Upper lobe of right lung (tissue), 1 donor: Measurements from ENCODE around the gene DLG2. TPM values are rescaled to one million over a fixed set of nuclear protein-coding genes. Genes with fewer than 3 reads are reported as not detected.

ENCODE experiments used
- ATAC-seq: fragments of 200-7000 bp; cut with Tn5 transposase; one replicate; pipeline ENCODE4 v1.9.1; 2020; ENCODE audit warnings: mild to moderate bottlenecking, moderate library complexity
- DNase-seq: peaks from one replicate; pipeline ENCODE4 v3.0.0-alpha.2; 2020
- H3K27ac ChIP-seq: fragments of 200-600 bp; one replicate; pipeline ENCODE4 v1.8.0; 2022
- H3K27me3 ChIP-seq: fragments of 200-600 bp; one replicate; pipeline ENCODE4 v1.8.0; 2022; ENCODE audit warnings: mild to moderate bottlenecking
- H3K36me3 ChIP-seq: fragments of 200-600 bp; one replicate; pipeline ENCODE4 v1.8.0; 2022
- H3K4me1 ChIP-seq: fragments of 200-600 bp; one replicate; pipeline ENCODE4 v1.8.0; 2022
- H3K4me3 ChIP-seq: fragments of 200-600 bp; one replicate; pipeline ENCODE4 v1.8.0; 2022; ENCODE audit warnings: mild to moderate bottlenecking
- H3K9me3 ChIP-seq: fragments of 200-600 bp; one replicate; pipeline ENCODE4 v1.8.0; 2022
- CTCF ChIP-seq: fragments of 200-600 bp; IDR thresholded peaks from one replicate; pipeline ENCODE4 v1.8.0; 2022; ENCODE audit warnings: antibody characterized with exemption
- intact Hi-C: fragments of 100-400 bp; cut with DNase I; formaldehyde crosslinking; loops from one replicate; pipeline ENCODE4 v1.11.0; 2022
- total RNA-seq: library from RNA; stranded (reverse); fragmentation: NEBNext Ultra II Directional; extraction: Animal tissue kit (Norgen Biotek cat#: 25700); gene quantifications from one replicate; pipeline ENCODE4 v1.2.1, GENCODE V29; 2021
- donor health status: DM: no; HTN: yes; CAD: no; lungs with severe emphysema.

Gene DLG2
- total RNA-seq, 1 donor from 2014 or later = 9.7 TPM

DNA sequence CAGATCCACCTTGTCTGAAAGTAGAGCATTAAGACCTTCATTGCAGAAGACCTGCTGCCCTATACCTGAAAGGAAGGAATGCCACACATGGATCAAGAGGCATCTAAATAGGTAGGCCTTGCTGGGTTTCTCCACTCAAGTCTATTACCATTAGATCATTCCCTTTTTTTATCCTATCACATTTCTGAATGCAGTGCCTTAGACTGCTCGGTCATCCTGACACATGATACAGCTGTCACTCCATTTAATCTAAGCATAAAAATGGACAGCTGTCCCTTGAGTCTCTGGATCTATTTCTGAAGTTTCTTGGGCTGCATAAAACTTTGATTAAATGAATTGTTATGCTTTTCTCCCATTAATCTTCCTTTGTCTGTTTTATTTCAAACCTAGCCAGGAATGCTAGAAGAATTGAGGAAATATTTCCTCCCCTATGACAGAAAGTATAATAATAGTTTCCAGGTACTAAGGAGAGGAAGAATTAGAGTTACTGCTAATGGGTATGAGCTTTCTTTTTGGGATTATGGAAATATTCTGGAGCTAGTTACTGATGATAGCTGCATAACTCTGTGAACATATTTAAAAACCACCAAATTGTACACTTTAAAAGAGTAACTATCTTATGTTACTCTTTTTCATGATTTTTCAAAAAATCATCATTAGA lies 88.0 kb downstream of the DLG2 start:
- intact Hi-C loops = no loop called here
- TF ChIP-seq CTCF = no peak
- DNase-seq (no peak), ATAC-seq (no peak)
- H3K4me1 ChIP-seq = no peaks in the 10 kb centered on the region
- no peaks in the 10 kb centered on the region for H3K27me3 ChIP-seq
- H3K4me3 ChIP-seq = no peak overlapping the region
- H3K36me3 ChIP-seq = no peaks in the 10 kb centered on the region
- H3K9me3 ChIP-seq = no peaks in the 10 kb centered on the region
- no peak overlapping the region for H3K27ac ChIP-seq

GRCh38 chr11:85536438-85536837 lies 90.7 kb downstream of the DLG2 start:
- no peaks in the 10 kb centered on the region for H3K36me3 ChIP-seq
- no peaks in the 10 kb centered on the region for H3K4me1 ChIP-seq
- DNase-seq = no peak
- no peak overlapping the region for H3K27ac ChIP-seq
- no peak overlapping the region for H3K4me3 ChIP-seq
- no peak for TF ChIP-seq CTCF
- no peaks in the 10 kb centered on the region for H3K27me3 ChIP-seq
- no peak for ATAC-seq
- no peaks in the 10 kb centered on the region for H3K9me3 ChIP-seq
- intact Hi-C loops = no loop called here

GRCh38 chr11:85534806-85535205 lies 92.3 kb downstream of the DLG2 start:
- TF ChIP-seq CTCF = no peak
- intact Hi-C loops = no loop called here
- H3K4me1 ChIP-seq = no peaks in the 10 kb centered on the region

GRCh38 chr11:85531191-85531897 lies 95.8 kb downstream of the DLG2 start:
- H3K27me3 ChIP-seq = no peaks in the 10 kb centered on the region
- DNase-seq (no peak), ATAC-seq (no peak)
- H3K27ac ChIP-seq = no peak overlapping the region
- H3K4me3 ChIP-seq = no peak overlapping the region
- H3K9me3 ChIP-seq = no peaks in the 10 kb centered on the region
- no peak for TF ChIP-seq CTCF
- no peaks in the 10 kb centered on the region for H3K36me3 ChIP-seq
- intact Hi-C loops = no loop called here
- no peaks in the 10 kb centered on the region for H3K4me1 ChIP-seq

More at GRCh38 chr11:85534806-85535205, 92.3 kb downstream of the DLG2 start:
- Histone ChIP-seq H3K36me3 (no peaks in the 10 kb centered on the region), H3K9me3 (no peaks in the 10 kb centered on the region), H3K4me3 (no peak overlapping the region), H3K27ac (no peak overlapping the region), H3K27me3 (no peaks in the 10 kb centered on the region)
- DNase-seq = no peak
- ATAC-seq = no peak

GRCh38 chr11:85530634-85531033 lies 96.5 kb downstream of the DLG2 start:
- intact Hi-C loops = no loop called here
- DNase-seq = no peak
- H3K4me1 ChIP-seq = no peaks in the 10 kb centered on the region
- TF ChIP-seq CTCF = no peak
- H3K27ac ChIP-seq = no peak overlapping the region
- H3K4me3 ChIP-seq = no peak overlapping the region
- ATAC-seq = no peak
- no peaks in the 10 kb centered on the region for H3K27me3 ChIP-seq
- no peaks in the 10 kb centered on the region for H3K9me3 ChIP-seq
- H3K36me3 ChIP-seq = no peaks in the 10 kb centered on the region
